Smooth muscle cell (in vitro differentiated cells): ENCODE measurements around the gene SPRED2. TPM values are rescaled to one million over a fixed set of nuclear protein-coding genes. Genes with fewer than 3 reads are reported as not detected.

Source experiments
- DNase-seq: peaks from one replicate; lab custom pipeline; 2025; ENCODE audit not compliant: unreplicated experiment; lab: John Stamatoyannopoulos, UW
- H2AFZ ChIP-seq: fragments of 200-600 bp; sonication (generic); 2 replicates; pipeline ENCODE4 v1.6.0; 2016; ENCODE audit warnings: antibody characterized with exemption, low read depth, mild to moderate bottlenecking
- H3F3A ChIP-seq: fragments of 200-600 bp; sonication (generic); 2 replicates; pipeline ENCODE4 v1.6.0; 2017; ENCODE audit warnings: antibody characterized with exemption, low read depth
- H3K27ac ChIP-seq: fragments of 200-600 bp; sonication (generic); 2 replicates; pipeline ENCODE4 v1.5.1; 2016; ENCODE audit warnings: low read depth, mild to moderate bottlenecking
- H3K27me3 ChIP-seq: fragments of 200-600 bp; sonication (generic); 2 replicates; pipeline ENCODE4 v1.6.1; 2016; ENCODE audit warnings: low read depth, mild to moderate bottlenecking
- H3K36me3 ChIP-seq: fragments of 200-600 bp; sonication (generic); 2 replicates; pipeline ENCODE4 v1.5.1; 2016; ENCODE audit warnings: low read depth
- H3K4me1 ChIP-seq: fragments of 200-600 bp; sonication (generic); 2 replicates; pipeline ENCODE4 v1.5.1; 2016; ENCODE audit warnings: low read depth
- H3K4me2 ChIP-seq: fragments of 200-600 bp; sonication (generic); 2 replicates; pipeline ENCODE4 v1.6.0; 2016; ENCODE audit warnings: mild to moderate bottlenecking
- H3K4me3 ChIP-seq: fragments of 200-600 bp; sonication (generic); 2 replicates; pipeline ENCODE4 v1.5.1; 2016; ENCODE audit warnings: mild to moderate bottlenecking
- H3K79me2 ChIP-seq: fragments of 200-600 bp; sonication (generic); 2 replicates; pipeline ENCODE4 v1.6.0; 2016; ENCODE audit warnings: low read depth, mild to moderate bottlenecking
- H3K9ac ChIP-seq: fragments of 200-600 bp; sonication (generic); 2 replicates; pipeline ENCODE4 v1.6.0; 2016; ENCODE audit warnings: low read depth
- H3K9me3 ChIP-seq: fragments of 200-600 bp; sonication (generic); replicated peaks from 2 replicates; pipeline ENCODE4 v1.5.1; 2016; ENCODE audit warnings: low read depth
- H4K20me1 ChIP-seq: fragments of 200-600 bp; sonication (generic); 2 replicates; pipeline ENCODE4 v1.6.0; 2016; ENCODE audit warnings: low read depth
- WGBS: methylation state at CpG from one replicate; pipeline ENCODE4 v1.1.7; 2016; ENCODE audit warnings: low lambda C conversion rate; 5-methylcytosine and 5-hydroxymethylcytosine counted together
- polyA plus RNA-seq: library from polyadenylated mRNA; unstranded; fragments of >200 nt; fragmentation: Nextera tagmentation; extraction: Ambion mirVana; gene quantifications from 2 replicates; pipeline ENCODE4 v1.2.1, GENCODE V29; 2016
- total RNA-seq: library from RNA; depleted of rRNA; stranded (reverse); fragments of >200 nt; gene quantifications from 2 replicates; pipeline ENCODE4 v1.2.3, GENCODE V29; 2014
- TF ChIP-seq, protein P1 (sequence below): fragments of 200-600 bp; sonication (generic); IDR thresholded peaks from 2 replicates; pipeline ENCODE4 v1.5.1; 2017; ENCODE audit warnings: borderline replicate concordance, mild to moderate bottlenecking, antibody characterized with exemption; ENCODE audit not compliant: insufficient read depth, poor library complexity, severe bottlenecking

SPRED2 gene
- total and polyA plus RNA-seq, 2 experiments from 2014 or later, result 18.3 to 23.7 TPM

DNA sequence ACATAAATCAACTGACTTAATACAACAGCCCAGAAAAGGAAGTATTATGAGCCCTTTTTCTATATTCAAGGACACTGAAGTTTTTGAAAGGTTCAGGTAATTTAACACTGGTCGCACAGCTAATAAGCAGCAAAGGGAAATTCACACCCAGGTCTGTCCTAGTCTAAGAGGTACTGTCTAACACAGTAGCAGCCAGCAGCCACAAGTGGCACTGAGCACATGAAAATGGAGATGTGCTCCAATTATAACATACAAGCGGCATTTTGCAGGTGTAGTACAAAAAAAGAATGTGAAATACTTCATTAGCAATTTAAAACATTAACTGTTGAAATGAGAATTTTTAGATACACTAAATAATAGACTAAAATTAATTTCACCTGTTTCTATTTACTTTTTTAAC is 23.4 kb downstream of the SPRED2 start:
- H4K20me1 ChIP-seq, result peaks cover 100% of the 10 kb centered on the region
- H3F3A ChIP-seq, result no peaks in the 10 kb centered on the region
- peaks cover 11% of the 10 kb centered on the region for H3K4me1 ChIP-seq
- 90% methylated on average over 2 of the region's 2 CpGs for WGBS
- no peak overlapping the region for H3K27ac ChIP-seq
- no peaks in the 10 kb centered on the region for H3K27me3 ChIP-seq
- DNase-seq, result no peak
- H2AFZ ChIP-seq, result no peak overlapping the region
- no peaks in the 10 kb centered on the region for H3K9me3 ChIP-seq
- no peak overlapping the region for H3K9ac ChIP-seq
- no peak overlapping the region for H3K4me2 ChIP-seq
- no peaks in the 10 kb centered on the region for H3K36me3 ChIP-seq
- TF ChIP-seq, protein P1, sequence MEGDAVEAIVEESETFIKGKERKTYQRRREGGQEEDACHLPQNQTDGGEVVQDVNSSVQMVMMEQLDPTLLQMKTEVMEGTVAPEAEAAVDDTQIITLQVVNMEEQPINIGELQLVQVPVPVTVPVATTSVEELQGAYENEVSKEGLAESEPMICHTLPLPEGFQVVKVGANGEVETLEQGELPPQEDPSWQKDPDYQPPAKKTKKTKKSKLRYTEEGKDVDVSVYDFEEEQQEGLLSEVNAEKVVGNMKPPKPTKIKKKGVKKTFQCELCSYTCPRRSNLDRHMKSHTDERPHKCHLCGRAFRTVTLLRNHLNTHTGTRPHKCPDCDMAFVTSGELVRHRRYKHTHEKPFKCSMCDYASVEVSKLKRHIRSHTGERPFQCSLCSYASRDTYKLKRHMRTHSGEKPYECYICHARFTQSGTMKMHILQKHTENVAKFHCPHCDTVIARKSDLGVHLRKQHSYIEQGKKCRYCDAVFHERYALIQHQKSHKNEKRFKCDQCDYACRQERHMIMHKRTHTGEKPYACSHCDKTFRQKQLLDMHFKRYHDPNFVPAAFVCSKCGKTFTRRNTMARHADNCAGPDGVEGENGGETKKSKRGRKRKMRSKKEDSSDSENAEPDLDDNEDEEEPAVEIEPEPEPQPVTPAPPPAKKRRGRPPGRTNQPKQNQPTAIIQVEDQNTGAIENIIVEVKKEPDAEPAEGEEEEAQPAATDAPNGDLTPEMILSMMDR, result no peak
- H3K79me2 ChIP-seq, result peaks cover 94% of the 10 kb centered on the region
- H3K4me3 ChIP-seq, result no peak overlapping the region

DNA sequence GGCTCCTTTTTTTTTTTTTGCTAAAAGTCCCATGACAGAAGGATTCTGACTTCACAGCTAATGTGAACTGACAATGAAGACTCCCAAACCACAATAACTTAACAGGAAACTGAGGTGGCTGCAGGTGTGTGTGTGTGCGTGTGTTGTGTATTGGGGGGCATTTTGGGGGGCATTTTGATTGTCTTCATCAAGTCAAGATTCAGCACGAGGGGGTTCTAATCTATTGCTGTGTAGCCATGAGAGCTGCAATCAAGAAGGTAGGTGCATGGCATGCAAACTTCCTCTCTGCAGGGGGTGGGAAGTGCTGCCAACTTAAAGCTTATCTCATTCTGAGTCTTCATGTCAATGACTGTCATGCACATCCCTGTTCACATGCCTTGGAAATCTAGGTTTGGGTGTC is 25.2 kb downstream of the SPRED2 start:
- no peak overlapping the region for H2AFZ ChIP-seq
- H3K27me3 ChIP-seq, result no peaks in the 10 kb centered on the region
- WGBS, result 96% methylated on average over 2 of the region's 2 CpGs
- H3K27ac ChIP-seq, result no peak overlapping the region
- H3K36me3 ChIP-seq, result no peaks in the 10 kb centered on the region
- TF ChIP-seq, protein P1, result no peak
- H3K9me3 ChIP-seq, result no peaks in the 10 kb centered on the region
- no peaks in the 10 kb centered on the region for H3F3A ChIP-seq
- peaks cover 94% of the 10 kb centered on the region for H3K79me2 ChIP-seq
- DNase-seq, result no peak
- peaks cover 100% of the 10 kb centered on the region for H4K20me1 ChIP-seq
- H3K4me2 ChIP-seq, result no peak overlapping the region
- no peak overlapping the region for H3K4me3 ChIP-seq
- peaks cover 8% of the 10 kb centered on the region for H3K4me1 ChIP-seq
- H3K9ac ChIP-seq, result no peak overlapping the region

DNA sequence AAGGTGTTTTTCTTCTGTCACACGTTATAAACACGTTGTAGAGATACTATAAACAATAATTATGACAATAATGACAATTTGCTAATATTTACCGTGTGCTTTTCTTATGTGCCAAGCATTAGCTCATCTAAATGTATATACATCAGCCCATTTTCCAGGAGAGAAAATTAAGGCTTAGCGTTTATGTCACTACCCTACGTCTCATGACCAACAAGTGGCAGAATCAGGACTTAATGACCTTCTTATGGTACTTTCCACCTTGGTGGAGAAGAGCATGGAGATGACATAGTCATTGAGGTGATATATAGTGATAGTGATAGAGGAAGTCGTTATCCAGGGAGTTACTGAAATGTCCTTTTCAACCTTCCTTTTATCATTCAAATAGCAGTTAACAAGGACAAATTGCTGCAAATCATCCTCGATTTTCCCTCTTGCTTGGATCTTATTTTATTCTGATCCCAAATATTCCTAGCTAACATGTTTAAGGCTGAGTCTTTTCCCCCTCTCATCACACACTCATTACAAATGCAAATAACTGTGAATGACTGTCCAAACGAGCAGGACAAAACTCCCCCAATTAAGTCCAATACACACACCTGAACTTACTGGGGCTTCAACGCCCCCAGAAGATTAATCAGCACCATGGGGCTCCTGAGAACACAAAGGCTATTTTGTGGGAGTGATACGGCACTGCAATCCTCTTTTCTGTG is 27.3 kb downstream of the SPRED2 start:
- H2AFZ ChIP-seq, result no peak overlapping the region
- peaks cover 5% of the 10 kb centered on the region for H3F3A ChIP-seq
- H3K4me2 ChIP-seq, result no peak overlapping the region
- DNase-seq, result no peak
- peaks cover 6% of the 10 kb centered on the region for H3K4me1 ChIP-seq
- TF ChIP-seq, protein P1, result no peak
- 81% methylated on average over 10 of the region's 10 CpGs for WGBS
- H4K20me1 ChIP-seq, result peaks cover 100% of the 10 kb centered on the region
- no peaks in the 10 kb centered on the region for H3K36me3 ChIP-seq
- no peaks in the 10 kb centered on the region for H3K9me3 ChIP-seq
- H3K9ac ChIP-seq, result no peak overlapping the region
- H3K27me3 ChIP-seq, result no peaks in the 10 kb centered on the region
- H3K27ac ChIP-seq, result no peak overlapping the region
- H3K4me3 ChIP-seq, result no peak overlapping the region
- peaks cover 99% of the 10 kb centered on the region for H3K79me2 ChIP-seq

DNA sequence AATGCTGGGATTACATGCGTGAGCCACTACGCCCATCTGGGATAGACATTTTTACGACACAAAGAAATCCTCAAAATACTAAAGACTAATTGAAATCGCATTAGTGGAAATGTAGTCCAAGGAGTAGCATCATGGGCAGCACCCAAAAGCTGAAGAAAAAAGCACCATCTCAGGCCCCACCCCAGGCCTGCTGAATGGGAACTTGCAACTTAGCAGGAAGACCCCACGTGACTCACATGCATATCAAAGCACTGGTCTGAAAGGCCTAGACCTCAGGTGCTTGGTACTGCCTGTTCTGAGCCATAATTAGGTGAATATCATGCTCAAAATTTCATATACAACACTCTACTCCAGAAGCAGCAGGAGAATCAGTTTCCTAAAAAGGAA is 28.9 kb downstream of the SPRED2 start:
- Histone ChIP-seq H3F3A (peaks cover 5% of the 10 kb centered on the region), H3K79me2 (peaks cover 100% of the 10 kb centered on the region), H3K36me3 (no peaks in the 10 kb centered on the region), H3K4me1 (peaks cover 6% of the 10 kb centered on the region), H3K27me3 (no peaks in the 10 kb centered on the region), H3K4me3 (no peak overlapping the region), H4K20me1 (peaks cover 99% of the 10 kb centered on the region), H2AFZ (no peak overlapping the region), H3K9ac (no peak overlapping the region), H3K9me3 (no peaks in the 10 kb centered on the region), H3K4me2 (no peak overlapping the region), H3K27ac (no peak overlapping the region)
- TF ChIP-seq, protein P1, result no peak
- DNase-seq, result no peak
- 82% methylated on average over 5 of the region's 5 CpGs for WGBS
